Measurements from ENCODE around the gene CHRNA3.

The CHRNA3 gene

GRCh38 chr15:78645009-78645408, 24.2 kb upstream of the CHRNA3 start:
- no peaks in the 10 kb centered on the region for H4K20me1 ChIP-seq (ENCODE audit: insufficient read depth, low read length)
- H2AFZ ChIP-seq (ENCODE audit: low read depth, low read length), result no peak overlapping the region
- H3K9ac ChIP-seq (ENCODE audit: low read depth, low read length), result no peak overlapping the region
- no peak overlapping the region for H3K27ac ChIP-seq (ENCODE audit: low read length)
- ATAC-seq (ENCODE audit: insufficient read depth, low read depth) (no peak), DNase-seq (no peak)
- H3K27me3 ChIP-seq (ENCODE audit: insufficient read depth, low read length, poor library complexity), result no peaks in the 10 kb centered on the region
- TF ChIP-seq CTCF (IDR thresholded peaks at IDR 0.05; ENCODE audit: borderline replicate concordance, extremely low read depth, low read length, poor library complexity, severe bottlenecking) (no peak), EZH2 (IDR thresholded peaks at IDR 0.05; ENCODE audit: borderline replicate concordance, low read depth, low read length, severe bottlenecking) (no peak)
- no peak overlapping the region for H3K4me3 ChIP-seq (ENCODE audit: low read depth in 1 of 2, low read length in 2 of 2)
- H3K4me2 ChIP-seq (ENCODE audit: insufficient read depth, low read length), result no peak overlapping the region
- no peaks in the 10 kb centered on the region for H3K9me3 ChIP-seq (ENCODE audit: insufficient read depth, low read length, severe bottlenecking)
- no peaks in the 10 kb centered on the region for H3K79me2 ChIP-seq (ENCODE audit: insufficient read depth, low read length)
- no peaks in the 10 kb centered on the region for H3K4me1 ChIP-seq (ENCODE audit: insufficient read depth, low read length)
- H3K36me3 ChIP-seq (ENCODE audit: insufficient read depth, low read length), result no peaks in the 10 kb centered on the region

GRCh38 chr15:78642331-78642730, 21.5 kb upstream of the CHRNA3 start:
- no peak overlapping the region for H3K4me2 ChIP-seq (ENCODE audit: insufficient read depth, low read length)
- DNase-seq (no peak), ATAC-seq (ENCODE audit: insufficient read depth, low read depth) (no peak)
- H3K4me1 ChIP-seq (ENCODE audit: insufficient read depth, low read length), result no peaks in the 10 kb centered on the region
- H3K4me3 ChIP-seq (ENCODE audit: low read depth in 1 of 2, low read length in 2 of 2), result no peak overlapping the region
- no peaks in the 10 kb centered on the region for H3K79me2 ChIP-seq (ENCODE audit: insufficient read depth, low read length)
- H3K9ac ChIP-seq (ENCODE audit: low read depth, low read length), result no peak overlapping the region
- no peaks in the 10 kb centered on the region for H3K27me3 ChIP-seq (ENCODE audit: insufficient read depth, low read length, poor library complexity)
- H4K20me1 ChIP-seq (ENCODE audit: insufficient read depth, low read length), result no peaks in the 10 kb centered on the region
- no peaks in the 10 kb centered on the region for H3K36me3 ChIP-seq (ENCODE audit: insufficient read depth, low read length)
- no peak overlapping the region for H3K27ac ChIP-seq (ENCODE audit: low read length)
- no peak for TF ChIP-seq EZH2 (IDR thresholded peaks at IDR 0.05; ENCODE audit: borderline replicate concordance, low read depth, low read length, severe bottlenecking)
- no peak for TF ChIP-seq CTCF (IDR thresholded peaks at IDR 0.05; ENCODE audit: borderline replicate concordance, extremely low read depth, low read length, poor library complexity, severe bottlenecking)
- no peaks in the 10 kb centered on the region for H3K9me3 ChIP-seq (ENCODE audit: insufficient read depth, low read length, severe bottlenecking)
- no peak overlapping the region for H2AFZ ChIP-seq (ENCODE audit: low read depth, low read length)

GRCh38 chr15:78641749-78642275, 21.0 kb upstream of the CHRNA3 start:
- Histone ChIP-seq H3K27me3 (ENCODE audit: insufficient read depth, low read length, poor library complexity) (no peaks in the 10 kb centered on the region), H3K4me2 (ENCODE audit: insufficient read depth, low read length) (no peak overlapping the region)

More at GRCh38 chr15:78641749-78642275, 21.0 kb upstream of the CHRNA3 start:
- TF ChIP-seq CTCF (IDR thresholded peaks at IDR 0.05; ENCODE audit: borderline replicate concordance, extremely low read depth, low read length, poor library complexity, severe bottlenecking) (no peak), EZH2 (IDR thresholded peaks at IDR 0.05; ENCODE audit: borderline replicate concordance, low read depth, low read length, severe bottlenecking) (no peak)
- no peaks in the 10 kb centered on the region for H3K36me3 ChIP-seq (ENCODE audit: insufficient read depth, low read length)
- H3K9ac ChIP-seq (ENCODE audit: low read depth, low read length), result no peak overlapping the region
- H3K4me3 ChIP-seq (ENCODE audit: low read depth in 1 of 2, low read length in 2 of 2), result no peak overlapping the region
- H3K79me2 ChIP-seq (ENCODE audit: insufficient read depth, low read length), result no peaks in the 10 kb centered on the region
- no peaks in the 10 kb centered on the region for H3K9me3 ChIP-seq (ENCODE audit: insufficient read depth, low read length, severe bottlenecking)
- no peaks in the 10 kb centered on the region for H4K20me1 ChIP-seq (ENCODE audit: insufficient read depth, low read length)
- DNase-seq, result no peak
- no peak overlapping the region for H3K27ac ChIP-seq (ENCODE audit: low read length)
- no peaks in the 10 kb centered on the region for H3K4me1 ChIP-seq (ENCODE audit: insufficient read depth, low read length)
- no peak overlapping the region for H2AFZ ChIP-seq (ENCODE audit: low read depth, low read length)
- no peak for ATAC-seq (ENCODE audit: insufficient read depth, low read depth)

All from DND-41 (cell line).